H9 (cell line): Measurements from ENCODE around the gene AACS. TPM values are rescaled to one million over a fixed set of nuclear protein-coding genes. Genes with fewer than 3 reads are reported as not detected.

Experiments used
- DNase-seq: peaks from one replicate; pipeline ENCODE4 v3.0.0-alpha.2; 2017
- H2AFZ ChIP-seq: one replicate; pipeline ENCODE4 v1.6.1; 2013; ENCODE audit warnings: mild to moderate bottlenecking, low read length, control low read depth, moderate library complexity
- H2AK5ac ChIP-seq: 2 replicates; pipeline ENCODE4 v1.6.1; 2013; ENCODE audit warnings: low read length, control low read depth, mixed read lengths; ENCODE audit not compliant: insufficient read length
- H2BK120ac ChIP-seq: one replicate; pipeline ENCODE4 v1.6.1; 2013; ENCODE audit warnings: low read depth, mild to moderate bottlenecking, low read length, control low read depth, inconsistent platforms; ENCODE audit not compliant: poor library complexity, severe bottlenecking
- H2BK12ac ChIP-seq: 2 replicates; pipeline ENCODE4 v1.6.1; 2013; ENCODE audit warnings: low read length, control low read depth, mixed read lengths, low read depth; ENCODE audit not compliant: insufficient read length
- H2BK15ac ChIP-seq: 2 replicates; pipeline ENCODE4 v1.6.1; 2013; ENCODE audit warnings: low read depth, low read length, control low read depth
- H2BK20ac ChIP-seq: one replicate; pipeline ENCODE4 v1.6.1; 2013; ENCODE audit warnings: low read depth, mild to moderate bottlenecking, low read length, control low read depth, inconsistent platforms; ENCODE audit not compliant: poor library complexity, severe bottlenecking
- H2BK5ac ChIP-seq: 2 replicates; pipeline ENCODE4 v1.6.1; 2013; ENCODE audit warnings: low read length, control low read depth, mixed read lengths; ENCODE audit not compliant: insufficient read length
- H3K14ac ChIP-seq: 2 replicates; pipeline ENCODE4 v1.6.1; 2013; ENCODE audit warnings: low read length, control low read depth; ENCODE audit not compliant: insufficient read depth
- H3K18ac ChIP-seq: 2 replicates; pipeline ENCODE4 v1.6.1; 2013; ENCODE audit warnings: low read depth, mild to moderate bottlenecking, mixed read lengths, low read length, control low read depth; ENCODE audit not compliant: insufficient read length
- H3K23ac ChIP-seq: 2 replicates; pipeline ENCODE4 v1.6.1; 2013; ENCODE audit warnings: low read length, control low read depth, mixed read lengths, low read depth; ENCODE audit not compliant: insufficient read length
- H3K23me2 ChIP-seq: 2 replicates; pipeline ENCODE4 v1.6.1; 2013; ENCODE audit warnings: low read depth, mild to moderate bottlenecking, mixed read lengths, low read length, control low read depth; ENCODE audit not compliant: insufficient read length, poor library complexity, severe bottlenecking
- H3K27ac ChIP-seq: 2 replicates; pipeline ENCODE4 v1.5.1; 2013; ENCODE audit warnings: low read length, control low read depth, mixed read lengths, low read depth; ENCODE audit not compliant: insufficient read length
- H3K27me3 ChIP-seq: 2 replicates; pipeline ENCODE4 v1.6.1; 2013; ENCODE audit warnings: low read length, control low read depth, inconsistent platforms; ENCODE audit not compliant: insufficient read depth
- H3K4ac ChIP-seq: 2 replicates; pipeline ENCODE4 v1.6.1; 2013; ENCODE audit warnings: low read depth, mild to moderate bottlenecking, control low read depth, inconsistent platforms, low read length, moderate library complexity
- H3K4me1 ChIP-seq: 2 replicates; pipeline ENCODE4 v1.6.1; 2013; ENCODE audit warnings: low read length, control low read depth, inconsistent platforms; ENCODE audit not compliant: insufficient read depth
- H3K4me2 ChIP-seq: 2 replicates; pipeline ENCODE4 v1.6.1; 2013; ENCODE audit warnings: low read length, control low read depth, mixed read lengths; ENCODE audit not compliant: insufficient read length, insufficient read depth
- H3K56ac ChIP-seq: 2 replicates; pipeline ENCODE4 v1.6.1; 2013; ENCODE audit warnings: low read depth, mild to moderate bottlenecking, mixed read lengths, low read length, control low read depth; ENCODE audit not compliant: insufficient read length
- H3K79me1 ChIP-seq: 2 replicates; pipeline ENCODE4 v1.6.1; 2013; ENCODE audit warnings: low read depth, mild to moderate bottlenecking, moderate library complexity, low read length, control low read depth, inconsistent platforms; ENCODE audit not compliant: insufficient read depth, poor library complexity, severe bottlenecking
- H3K79me2 ChIP-seq: 2 replicates; pipeline ENCODE4 v1.6.1; 2013; ENCODE audit warnings: low read length, control low read depth, inconsistent platforms; ENCODE audit not compliant: insufficient read depth
- H3K9ac ChIP-seq: 2 replicates; pipeline ENCODE4 v1.6.1; 2013; ENCODE audit warnings: low read length, control low read depth, mixed read lengths; ENCODE audit not compliant: insufficient read length; ENCODE audit errors: extremely low read depth
- H3K9me3 ChIP-seq: one replicate; pipeline ENCODE4 v1.6.1; 2013; ENCODE audit warnings: low read depth, low read length, inconsistent platforms; ENCODE audit not compliant: control insufficient read depth
- H3T11ph ChIP-seq: one replicate; pipeline ENCODE4 v1.6.1; 2013; ENCODE audit warnings: mild to moderate bottlenecking, low read length, control low read depth, inconsistent platforms
- H4K20me1 ChIP-seq: one replicate; pipeline ENCODE4 v1.6.1; 2013; ENCODE audit not compliant: control insufficient read depth, insufficient read length, insufficient read depth
- H4K5ac ChIP-seq: 2 replicates; pipeline ENCODE4 v1.6.1; 2013; ENCODE audit warnings: low read depth, mild to moderate bottlenecking, mixed read lengths, low read length, control low read depth; ENCODE audit not compliant: insufficient read length
- H4K8ac ChIP-seq: replicated peaks from 2 replicates; pipeline ENCODE4 v1.6.1; 2013; ENCODE audit warnings: low read length, control low read depth, mixed read lengths, low read depth; ENCODE audit not compliant: insufficient read length
- H4K91ac ChIP-seq: 2 replicates; pipeline ENCODE4 v1.6.1; 2013; ENCODE audit warnings: low read depth, mild to moderate bottlenecking, moderate library complexity, mixed read lengths, low read length, control low read depth; ENCODE audit not compliant: insufficient read length
- H3K27ac Mint-ChIP-seq, 3 experiments: 2 replicates in 2 of 3; 3 replicates in 1 of 3; pipeline ENCODE4 v1.8.0; 2020 to 2021; ENCODE audit warnings: mixed read lengths in 3 of 3, mild to moderate bottlenecking in 1 of 3, moderate library complexity in 1 of 3
- H3K27me3 Mint-ChIP-seq: 2 replicates; pipeline ENCODE4 v1.8.0; 2021; ENCODE audit warnings: low read depth, mild to moderate bottlenecking, moderate library complexity, mixed read lengths
- H3K36me3 Mint-ChIP-seq, 3 experiments: 2 replicates in 2 of 3; 3 replicates in 1 of 3; pipeline ENCODE4 v1.8.0; 2020 to 2021; ENCODE audit warnings: low read depth in 3 of 3, mixed read lengths in 3 of 3; ENCODE audit not compliant: insufficient read depth in 1 of 3
- H3K4me1 Mint-ChIP-seq, 2 experiments: 2 replicates each; pipeline ENCODE4 v1.8.0; 2020; ENCODE audit warnings: mixed read lengths in 2 of 2
- H3K4me3 Mint-ChIP-seq, 2 experiments: 2 replicates in 1 of 2; 3 replicates in 1 of 2; pipeline ENCODE4 v1.8.0; 2020 to 2021; ENCODE audit warnings: mild to moderate bottlenecking in 2 of 2, mixed read lengths in 2 of 2, moderate library complexity in 1 of 2
- H3K9me3 Mint-ChIP-seq, 2 experiments: 2 replicates in 1 of 2; 3 replicates in 1 of 2; pipeline ENCODE4 v1.8.0; 2020; ENCODE audit warnings: mild to moderate bottlenecking in 2 of 2, mixed read lengths in 2 of 2, moderate library complexity in 1 of 2
- CTCF ChIP-seq: fragments of 200-600 bp; sonication (generic); conservative IDR thresholded peaks from 3 replicates; pipeline ENCODE4 v1.8.0; 2021; ENCODE audit warnings: antibody characterized with exemption, mild to moderate bottlenecking
- WGBS: extraction: QIAGEN DNeasy Blood & Tissue Kit; methylation state at CpG from one replicate; pipeline ENCODE4 v1.1.7; 2013; ENCODE audit warnings: missing lambda C conversion rate, low lambda C conversion rate, mixed read lengths; ENCODE audit not compliant: insufficient read length; ENCODE audit errors: extremely low coverage; 5-methylcytosine and 5-hydroxymethylcytosine counted together
- total RNA-seq: library from RNA; stranded (reverse); gene quantifications from 2 replicates; pipeline ENCODE4 v1.2.1, GENCODE V29; 2021

Gene AACS
- total RNA-seq, 1 experiment from 2014 or later, result 35.0 TPM

DNA sequence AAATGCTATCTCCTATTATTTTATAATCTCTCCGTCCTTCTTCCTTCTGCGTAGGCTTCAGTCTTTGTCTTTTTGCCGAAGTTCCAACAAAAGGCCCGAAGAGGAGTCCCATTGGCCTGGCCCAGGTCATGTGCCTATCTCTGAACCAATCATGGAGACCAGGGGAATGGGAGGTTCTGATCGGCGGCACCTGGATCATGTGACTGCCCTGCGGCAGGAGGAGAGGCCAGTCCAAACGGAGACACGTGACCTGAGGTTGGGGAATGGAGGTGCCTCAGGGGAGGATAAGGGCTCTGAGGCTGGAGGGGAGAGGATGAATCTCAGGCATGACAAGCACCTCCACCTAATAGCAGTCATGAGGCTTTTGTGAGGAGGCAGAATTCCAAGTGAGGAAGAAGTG, 86.0 kb downstream of the AACS start:
- Mint-ChIP-seq H3K27me3 (peaks cover 19% of the 10 kb centered on the region), H3K27ac (no peak overlapping the region), H3K9me3 (no peaks in the 10 kb centered on the region; a peak in 1 of 5 replicates), H3K4me1 (0 out of 4 replicates have a peak, but pooled peaks cover 0 to 4% of the 10 kb centered on the region in 2 experiments), H3K36me3 (no peaks in the 10 kb centered on the region; a peak in 1 of 7 replicates), H3K4me3 (no peak overlapping the region)
- H3K18ac ChIP-seq, result no peak overlapping the region
- no peak overlapping the region for H4K8ac ChIP-seq
- H3K27ac ChIP-seq, result no peak overlapping the region
- no peak overlapping the region for H2BK5ac ChIP-seq
- H3K9me3 ChIP-seq, result no peaks in the 10 kb centered on the region
- no peak overlapping the region for H2BK12ac ChIP-seq
- no peak for TF ChIP-seq CTCF
- no peak overlapping the region for H3K56ac ChIP-seq
- no peak overlapping the region for H4K91ac ChIP-seq
- H2BK120ac ChIP-seq, result no peak overlapping the region
- H3K9ac ChIP-seq, result no peak overlapping the region
- H3K79me1 ChIP-seq, result no peaks in the 10 kb centered on the region
- no CpG with 5 or more reads among the region's 9 CpGs for WGBS
- no peak overlapping the region for H3K23ac ChIP-seq
- no peak overlapping the region for H2BK20ac ChIP-seq
- H3K79me2 ChIP-seq, result no peaks in the 10 kb centered on the region
- no peaks in the 10 kb centered on the region for H3K4me1 ChIP-seq
- no peak overlapping the region for H4K5ac ChIP-seq
- H3K4ac ChIP-seq, result no peak overlapping the region
- H3T11ph ChIP-seq, result no peak overlapping the region
- no peaks in the 10 kb centered on the region for H3K23me2 ChIP-seq
- H3K14ac ChIP-seq, result no peak overlapping the region
- H2AK5ac ChIP-seq, result no peak overlapping the region
- no peak overlapping the region for H3K4me2 ChIP-seq
- H4K20me1 ChIP-seq, result no peaks in the 10 kb centered on the region
- DNase-seq, result peak; percentile 76
- H2AFZ ChIP-seq, result no peak overlapping the region
- no peak overlapping the region for H2BK15ac ChIP-seq
- H3K27me3 ChIP-seq, result no peaks in the 10 kb centered on the region
